Erythroblast (primary cell): ENCODE measurements around the gene CCND2.

Experiments
- GATA1 ChIP-seq: IDR thresholded peaks from 2 replicates; pipeline ENCODE4 v1.6.1; 2011; ENCODE audit warnings: low read depth, mild to moderate bottlenecking, control low read depth, low read length, moderate library complexity
- POLR2A ChIP-seq: IDR thresholded peaks from 2 replicates; pipeline ENCODE4 v1.6.1; 2011; ENCODE audit warnings: mild to moderate bottlenecking, low read length

DNA sequence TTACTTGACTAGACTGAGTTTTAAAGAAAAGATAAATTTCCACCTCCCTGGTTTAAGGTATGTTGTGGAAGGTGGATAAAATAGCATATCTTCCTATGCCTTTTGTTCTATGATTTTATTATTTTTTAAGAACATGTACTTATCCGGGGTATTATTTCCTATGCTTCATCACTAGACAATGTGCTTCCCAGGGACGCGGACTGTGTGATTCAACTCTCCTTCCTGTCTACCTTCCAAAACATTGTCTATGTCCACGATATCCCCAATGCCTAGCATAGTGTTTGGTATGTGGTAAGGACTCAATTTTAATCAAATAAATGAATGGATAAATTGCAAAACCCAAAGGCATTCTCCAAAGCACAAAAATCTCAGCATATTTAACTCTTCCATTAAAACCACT, 8.3 kb upstream of the CCND2 start:
- no peak for TF ChIP-seq POLR2A
- no peak for TF ChIP-seq GATA1
